ENCODE data around the gene CIAPIN1. TPM values are rescaled to one million over a fixed set of nuclear protein-coding genes. Genes with fewer than 3 reads are reported as not detected.

The CIAPIN1 gene
- total RNA-seq, 2 donors from 2014 or later: 77.5 to 87.1 TPM

GRCh38 chr16:57435838-57436237, 11.3 kb downstream of the CIAPIN1 start:
- no peak overlapping the region for H3K27ac Mint-ChIP-seq
- TF ChIP-seq, protein P1, sequence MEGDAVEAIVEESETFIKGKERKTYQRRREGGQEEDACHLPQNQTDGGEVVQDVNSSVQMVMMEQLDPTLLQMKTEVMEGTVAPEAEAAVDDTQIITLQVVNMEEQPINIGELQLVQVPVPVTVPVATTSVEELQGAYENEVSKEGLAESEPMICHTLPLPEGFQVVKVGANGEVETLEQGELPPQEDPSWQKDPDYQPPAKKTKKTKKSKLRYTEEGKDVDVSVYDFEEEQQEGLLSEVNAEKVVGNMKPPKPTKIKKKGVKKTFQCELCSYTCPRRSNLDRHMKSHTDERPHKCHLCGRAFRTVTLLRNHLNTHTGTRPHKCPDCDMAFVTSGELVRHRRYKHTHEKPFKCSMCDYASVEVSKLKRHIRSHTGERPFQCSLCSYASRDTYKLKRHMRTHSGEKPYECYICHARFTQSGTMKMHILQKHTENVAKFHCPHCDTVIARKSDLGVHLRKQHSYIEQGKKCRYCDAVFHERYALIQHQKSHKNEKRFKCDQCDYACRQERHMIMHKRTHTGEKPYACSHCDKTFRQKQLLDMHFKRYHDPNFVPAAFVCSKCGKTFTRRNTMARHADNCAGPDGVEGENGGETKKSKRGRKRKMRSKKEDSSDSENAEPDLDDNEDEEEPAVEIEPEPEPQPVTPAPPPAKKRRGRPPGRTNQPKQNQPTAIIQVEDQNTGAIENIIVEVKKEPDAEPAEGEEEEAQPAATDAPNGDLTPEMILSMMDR (conservative IDR thresholded peaks at IDR 0.05): no peak
- H3K36me3 Mint-ChIP-seq (ENCODE audit: low read depth): peaks cover 83% of the 10 kb centered on the region

GRCh38 chr16:57434003-57434402, 13.2 kb downstream of the CIAPIN1 start:
- no peak overlapping the region for H3K27ac Mint-ChIP-seq
- peaks cover 3% of the 10 kb centered on the region for H3K9me3 Mint-ChIP-seq
- H3K36me3 Mint-ChIP-seq (ENCODE audit: low read depth): peaks cover 81% of the 10 kb centered on the region
- Histone ChIP-seq H3K4me1 (ENCODE audit: control insufficient read depth, insufficient read depth, low read length) (no peaks in the 10 kb centered on the region), H3K9ac (ENCODE audit: extremely low read depth, low read length, poor library complexity, severe bottlenecking) (no peak overlapping the region), H3K9me3 (ENCODE audit: control insufficient read depth, low read length) (peaks cover 2% of the 10 kb centered on the region), H3K4me3 (ENCODE audit: low read length) (no peak overlapping the region), H3K27me3 (ENCODE audit: control insufficient read depth, insufficient read depth, low read length, poor library complexity, severe bottlenecking) (no peaks in the 10 kb centered on the region), H3K27ac (ENCODE audit: low read depth, low read length) (no peak overlapping the region), H3K36me3 (ENCODE audit: control insufficient read depth, insufficient read depth, low read length) (peaks cover 93% of the 10 kb centered on the region)
- 98% methylated on average over 2 of the region's 2 CpGs; no CpG with 5 or more reads in 1 of the 2 experiments for WGBS, 2 experiments (ENCODE audit: insufficient coverage in 1 of 2, insufficient read length in 1 of 2)
- TF ChIP-seq, protein P1 (conservative IDR thresholded peaks at IDR 0.05): no peak
- H3K4me3 Mint-ChIP-seq: no peak overlapping the region
- peaks cover under 1% of the 10 kb centered on the region for H3K4me1 Mint-ChIP-seq
- H3K27me3 Mint-ChIP-seq (ENCODE audit: insufficient read depth): peaks cover 4% of the 10 kb centered on the region
- no peak for DNase-seq

More at GRCh38 chr16:57435838-57436237, 11.3 kb downstream of the CIAPIN1 start:
- 100% methylated on average over 1 of the region's 1 CpG; no CpG with 5 or more reads in 1 of the 2 experiments for WGBS, 2 experiments (ENCODE audit: insufficient coverage in 1 of 2, insufficient read length in 1 of 2)
- Mint-ChIP-seq H3K27me3 (ENCODE audit: insufficient read depth) (no peaks in the 10 kb centered on the region), H3K9me3 (peaks cover 21% of the 10 kb centered on the region), H3K4me1 (no peaks in the 10 kb centered on the region), H3K4me3 (no peak overlapping the region)
- Histone ChIP-seq H3K27me3 (ENCODE audit: control insufficient read depth, insufficient read depth, low read length, poor library complexity, severe bottlenecking) (no peaks in the 10 kb centered on the region), H3K27ac (ENCODE audit: low read depth, low read length) (no peak overlapping the region), H3K9ac (ENCODE audit: extremely low read depth, low read length, poor library complexity, severe bottlenecking) (no peak overlapping the region), H3K9me3 (ENCODE audit: control insufficient read depth, low read length) (peaks cover 21% of the 10 kb centered on the region), H3K4me1 (ENCODE audit: control insufficient read depth, insufficient read depth, low read length) (no peaks in the 10 kb centered on the region), H3K4me3 (ENCODE audit: low read length) (no peak overlapping the region), H3K36me3 (ENCODE audit: control insufficient read depth, insufficient read depth, low read length) (peaks cover 96% of the 10 kb centered on the region)
- DNase-seq: no peak

- no peaks in the 10 kb centered on the region for H3K9me3 Mint-ChIP-seq
- H3K9me3 ChIP-seq (ENCODE audit: control insufficient read depth, low read length): no peaks in the 10 kb centered on the region
- no peaks in the 10 kb centered on the region for H3K27me3 ChIP-seq (ENCODE audit: control insufficient read depth, insufficient read depth, low read length, poor library complexity, severe bottlenecking)
- peaks cover 4% of the 10 kb centered on the region for H3K27me3 Mint-ChIP-seq (ENCODE audit: insufficient read depth)
- no peak overlapping the region for H3K27ac ChIP-seq (ENCODE audit: low read depth, low read length)
- peaks cover 91% of the 10 kb centered on the region for H3K36me3 ChIP-seq (ENCODE audit: control insufficient read depth, insufficient read depth, low read length)
- H3K27ac Mint-ChIP-seq: no peak overlapping the region
- no peak overlapping the region for H3K9ac ChIP-seq (ENCODE audit: extremely low read depth, low read length, poor library complexity, severe bottlenecking)
- H3K4me1 ChIP-seq (ENCODE audit: control insufficient read depth, insufficient read depth, low read length): peaks cover 4% of the 10 kb centered on the region
- H3K4me3 ChIP-seq (ENCODE audit: low read length): no peak overlapping the region
- DNase-seq: no peak
- H3K36me3 Mint-ChIP-seq (ENCODE audit: low read depth): peaks cover 80% of the 10 kb centered on the region
- H3K4me3 Mint-ChIP-seq: no peak overlapping the region
- TF ChIP-seq, protein P1 (conservative IDR thresholded peaks at IDR 0.05): no peak
- peaks cover 10% of the 10 kb centered on the region for H3K4me1 Mint-ChIP-seq
- WGBS, 2 experiments (ENCODE audit: insufficient coverage in 1 of 2, insufficient read length in 1 of 2): 95 to 100% methylated on average over 3 of the region's 3 CpGs
Measured at GRCh38 chr16:57432989-57433388, 14.2 kb downstream of the CIAPIN1 start.

Data from endodermal cell (in vitro differentiated cells).